Central memory CD8-positive, alpha-beta T cell (primary cell): ENCODE measurements around the gene ZCCHC14.

Source experiments
- ATAC-seq: fragments of 150-1000 bp; cut with Tn5 transposase; replicated peaks from 2 replicates; pipeline ENCODE4 v1.10.0; 2022; ENCODE audit warnings: mild to moderate bottlenecking, moderate FRiP score, moderate number of reproducible peaks; ENCODE audit not compliant: poor library complexity, severe bottlenecking; ENCODE audit errors: extremely low read depth
- DNase-seq, 2 donors: peaks; one replicate each; pipeline ENCODE4 v3.0.0; 2021; ENCODE audit warnings: low spot score in 2 of 2
- H3K27ac Mint-ChIP-seq: one replicate; pipeline ENCODE4 v1.8.0; 2022; ENCODE audit warnings: low read depth, mild to moderate bottlenecking, moderate library complexity, mixed read lengths
- H3K27me3 Mint-ChIP-seq: one replicate; pipeline ENCODE4 v1.8.0; 2022; ENCODE audit warnings: mixed read lengths
- H3K36me3 Mint-ChIP-seq: one replicate; pipeline ENCODE4 v1.8.0; 2022; ENCODE audit warnings: mild to moderate bottlenecking, moderate library complexity, mixed read lengths; ENCODE audit not compliant: insufficient read depth
- H3K4me1 Mint-ChIP-seq: one replicate; pipeline ENCODE4 v1.8.0; 2022; ENCODE audit warnings: mixed read lengths
- H3K4me3 Mint-ChIP-seq: one replicate; pipeline ENCODE4 v1.8.0; 2022; ENCODE audit warnings: mild to moderate bottlenecking, moderate library complexity, mixed read lengths
- H3K9me3 Mint-ChIP-seq: one replicate; pipeline ENCODE4 v1.8.0; 2022; ENCODE audit warnings: mixed read lengths

Gene ZCCHC14

DNA sequence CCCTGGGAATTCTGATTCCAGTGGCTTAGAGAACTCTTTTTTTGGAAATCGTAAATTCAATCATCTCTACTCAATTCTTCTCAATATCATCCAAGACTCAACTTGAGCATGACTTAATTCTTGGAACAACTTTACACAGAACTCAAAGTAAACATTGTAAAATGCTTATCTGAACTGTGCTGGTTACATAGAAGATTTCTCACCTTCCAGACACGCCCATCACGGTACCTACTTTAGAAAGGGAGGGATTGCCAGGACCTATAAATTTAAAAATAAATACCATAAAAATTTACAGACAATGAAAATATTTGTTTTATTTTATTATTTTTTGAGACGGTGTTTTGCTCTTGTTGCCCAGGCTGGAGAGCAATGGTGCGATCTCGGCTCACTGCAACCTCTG, 74.2 kb downstream of the ZCCHC14 start:
- H3K4me1 Mint-ChIP-seq: no peaks in the 10 kb centered on the region
- no peak overlapping the region for H3K4me3 Mint-ChIP-seq
- H3K27me3 Mint-ChIP-seq: no peaks in the 10 kb centered on the region
- DNase-seq (no peak), ATAC-seq (no peak)
- H3K9me3 Mint-ChIP-seq: no peaks in the 10 kb centered on the region
- H3K27ac Mint-ChIP-seq: no peak overlapping the region
- peaks cover 16% of the 10 kb centered on the region for H3K36me3 Mint-ChIP-seq

DNA sequence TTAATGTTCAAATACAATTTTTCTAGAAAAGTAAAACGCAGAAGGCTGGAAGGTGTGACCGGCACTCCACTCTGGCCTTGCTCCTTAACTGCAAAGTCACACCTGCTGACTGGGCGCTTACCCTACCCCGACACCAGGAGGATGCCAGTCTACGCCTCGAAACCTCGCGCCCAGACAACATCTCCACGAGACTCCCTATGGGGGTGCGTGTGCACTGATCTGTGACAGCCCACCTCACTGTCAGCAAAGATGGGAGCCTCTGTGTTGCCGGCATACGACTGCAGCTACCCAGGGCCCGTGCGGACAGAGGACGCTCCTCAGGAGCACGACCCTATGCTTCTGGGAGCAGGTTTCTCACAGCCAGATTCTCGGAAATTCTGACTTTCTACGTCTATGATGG, 74.6 kb downstream of the ZCCHC14 start:
- DNase-seq (no peak), ATAC-seq (no peak)
- Mint-ChIP-seq H3K27me3 (no peaks in the 10 kb centered on the region), H3K4me3 (no peak overlapping the region), H3K36me3 (peaks cover 15% of the 10 kb centered on the region), H3K27ac (no peak overlapping the region), H3K9me3 (no peaks in the 10 kb centered on the region), H3K4me1 (no peaks in the 10 kb centered on the region)

DNA sequence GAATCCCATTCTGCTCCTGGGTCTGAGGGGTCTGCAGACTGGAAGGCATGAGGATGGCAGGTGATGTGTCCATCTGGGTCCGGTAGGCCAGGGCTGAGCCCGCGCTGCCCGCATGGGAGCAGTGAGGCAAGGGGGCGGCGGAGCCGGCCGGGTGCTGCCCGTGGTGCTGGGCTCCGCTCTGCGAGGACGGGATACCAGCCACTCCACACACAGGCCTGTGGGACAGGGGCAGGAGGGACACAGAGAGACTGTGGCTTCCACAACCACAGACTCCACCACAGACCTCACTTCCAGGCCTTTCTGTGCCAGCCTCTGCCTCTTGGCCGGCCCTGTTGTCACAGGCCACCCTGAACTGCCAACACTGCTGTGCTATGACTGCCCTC, 75.3 kb downstream of the ZCCHC14 start:
- no peak for ATAC-seq
- Mint-ChIP-seq H3K4me3 (no peak overlapping the region), H3K27ac (no peak overlapping the region), H3K27me3 (no peaks in the 10 kb centered on the region), H3K4me1 (no peaks in the 10 kb centered on the region), H3K9me3 (no peaks in the 10 kb centered on the region), H3K36me3 (peaks cover 12% of the 10 kb centered on the region)
- DNase-seq: no peak

DNA sequence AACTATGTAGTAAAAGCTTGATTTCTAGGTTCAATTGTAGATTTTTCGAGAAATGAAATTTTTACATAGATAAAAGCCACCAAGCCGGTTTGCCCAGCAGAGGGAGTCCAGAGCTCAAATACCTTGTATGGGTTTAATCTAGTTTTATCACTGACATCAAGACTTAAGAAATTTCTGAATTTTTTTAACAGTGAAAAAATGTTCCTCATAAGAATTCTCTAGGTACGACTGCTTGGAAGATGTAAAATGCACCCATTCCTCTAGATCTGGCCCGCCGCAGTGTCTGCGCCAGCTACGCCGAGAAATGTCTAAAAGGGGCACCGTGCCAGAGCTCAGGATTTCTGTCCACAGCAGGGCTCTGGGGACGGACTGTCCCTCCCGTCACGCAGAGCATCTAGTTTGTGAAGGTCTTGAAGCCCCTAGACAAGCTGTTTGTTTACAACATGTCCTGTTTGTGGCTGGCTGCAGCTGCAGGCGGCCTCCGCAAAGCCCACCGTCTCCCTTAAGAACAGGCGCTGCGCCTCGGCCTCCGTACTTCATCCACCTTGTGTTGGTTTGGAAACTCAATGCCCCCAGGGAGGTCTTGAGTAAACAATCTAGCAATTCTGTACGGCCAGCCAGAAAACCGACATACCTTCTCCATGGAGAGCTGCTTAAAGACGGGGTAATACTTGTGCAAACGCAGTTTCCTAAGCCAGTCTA, 75.8 kb downstream of the ZCCHC14 start:
- H3K4me3 Mint-ChIP-seq: no peak overlapping the region
- DNase-seq: no peak
- no peaks in the 10 kb centered on the region for H3K9me3 Mint-ChIP-seq
- H3K36me3 Mint-ChIP-seq: peaks cover 12% of the 10 kb centered on the region
- no peak overlapping the region for H3K27ac Mint-ChIP-seq
- H3K27me3 Mint-ChIP-seq: no peaks in the 10 kb centered on the region
- no peak for ATAC-seq
- H3K4me1 Mint-ChIP-seq: no peaks in the 10 kb centered on the region

DNA sequence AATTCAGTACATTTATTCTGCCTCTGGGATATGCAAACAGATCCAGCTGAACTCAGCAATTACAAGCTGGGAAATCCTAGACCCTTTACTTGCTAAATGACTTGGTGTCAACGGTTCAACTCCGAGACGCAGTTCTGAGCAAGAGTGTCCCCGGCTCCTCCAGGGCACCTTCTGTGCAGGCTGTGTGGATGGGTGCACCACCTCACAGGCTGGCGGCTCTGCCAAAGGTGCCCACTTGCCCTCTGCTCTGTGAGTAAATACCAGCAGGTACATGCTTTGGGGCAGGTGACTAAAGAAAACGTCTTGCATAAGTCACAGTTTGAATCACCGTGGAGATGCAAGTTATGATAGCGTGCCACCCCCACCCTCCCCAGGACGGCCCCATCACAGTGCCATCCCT, 77.4 kb downstream of the ZCCHC14 start:
- Mint-ChIP-seq H3K27ac (no peak overlapping the region), H3K9me3 (no peaks in the 10 kb centered on the region), H3K27me3 (no peaks in the 10 kb centered on the region), H3K4me3 (no peak overlapping the region), H3K4me1 (no peaks in the 10 kb centered on the region), H3K36me3 (peaks cover 10% of the 10 kb centered on the region)
- no peak for ATAC-seq
- DNase-seq: no peak

DNA sequence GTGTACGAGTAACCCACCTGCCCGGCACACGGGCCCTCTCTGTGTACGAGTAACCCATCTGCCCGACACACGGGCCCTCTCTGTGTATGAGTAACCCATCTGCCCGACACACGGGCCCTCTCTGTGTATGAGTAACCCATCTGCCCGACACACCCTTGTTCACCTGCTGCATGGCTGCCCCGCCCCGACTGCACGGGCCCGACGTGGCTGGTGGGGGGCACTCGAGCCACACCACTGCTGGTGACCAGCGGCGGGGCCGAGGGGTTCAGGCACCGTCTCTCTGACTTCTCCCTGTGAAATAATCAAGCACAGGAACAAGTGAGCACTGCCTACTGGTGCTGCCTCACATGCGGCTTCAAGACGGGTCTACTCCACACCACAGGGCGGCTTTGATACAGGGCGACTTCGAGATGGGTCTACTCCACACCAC, 78.6 kb downstream of the ZCCHC14 start:
- DNase-seq: no peak

DNA sequence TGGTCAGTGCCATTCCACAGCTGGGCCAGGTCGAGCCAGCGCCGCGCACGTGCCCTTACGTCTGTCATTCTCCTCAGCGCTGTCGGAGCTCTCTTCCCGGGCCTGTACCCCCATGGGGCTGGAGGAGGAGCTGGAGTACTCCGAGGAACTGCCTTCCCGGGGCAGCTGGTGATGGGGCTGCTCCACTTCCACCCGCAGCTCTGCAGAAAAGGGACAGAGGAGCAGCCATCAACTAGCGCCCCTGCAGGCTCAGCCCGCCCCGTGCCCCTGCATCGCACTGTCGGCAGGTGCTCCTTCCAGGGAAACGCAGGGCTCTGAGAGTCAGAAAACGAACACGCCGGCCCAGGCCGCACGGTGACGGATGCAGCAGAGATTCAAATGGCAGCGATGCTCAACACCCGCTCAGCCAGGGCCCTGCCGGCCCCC, 79.8 kb downstream of the ZCCHC14 start:
- H3K4me3 Mint-ChIP-seq: no peak overlapping the region
- H3K36me3 Mint-ChIP-seq: peaks cover 8% of the 10 kb centered on the region
- H3K9me3 Mint-ChIP-seq: no peaks in the 10 kb centered on the region
- DNase-seq (no peak), ATAC-seq (no peak)
- H3K4me1 Mint-ChIP-seq: no peaks in the 10 kb centered on the region
- no peak overlapping the region for H3K27ac Mint-ChIP-seq
- no peaks in the 10 kb centered on the region for H3K27me3 Mint-ChIP-seq

More for the DNA sequence above, 78.6 kb downstream of the ZCCHC14 start:
- Mint-ChIP-seq H3K27me3 (no peaks in the 10 kb centered on the region), H3K4me3 (no peak overlapping the region), H3K36me3 (peaks cover 8% of the 10 kb centered on the region), H3K9me3 (no peaks in the 10 kb centered on the region), H3K4me1 (no peaks in the 10 kb centered on the region), H3K27ac (no peak overlapping the region)
- no peak for ATAC-seq

DNA sequence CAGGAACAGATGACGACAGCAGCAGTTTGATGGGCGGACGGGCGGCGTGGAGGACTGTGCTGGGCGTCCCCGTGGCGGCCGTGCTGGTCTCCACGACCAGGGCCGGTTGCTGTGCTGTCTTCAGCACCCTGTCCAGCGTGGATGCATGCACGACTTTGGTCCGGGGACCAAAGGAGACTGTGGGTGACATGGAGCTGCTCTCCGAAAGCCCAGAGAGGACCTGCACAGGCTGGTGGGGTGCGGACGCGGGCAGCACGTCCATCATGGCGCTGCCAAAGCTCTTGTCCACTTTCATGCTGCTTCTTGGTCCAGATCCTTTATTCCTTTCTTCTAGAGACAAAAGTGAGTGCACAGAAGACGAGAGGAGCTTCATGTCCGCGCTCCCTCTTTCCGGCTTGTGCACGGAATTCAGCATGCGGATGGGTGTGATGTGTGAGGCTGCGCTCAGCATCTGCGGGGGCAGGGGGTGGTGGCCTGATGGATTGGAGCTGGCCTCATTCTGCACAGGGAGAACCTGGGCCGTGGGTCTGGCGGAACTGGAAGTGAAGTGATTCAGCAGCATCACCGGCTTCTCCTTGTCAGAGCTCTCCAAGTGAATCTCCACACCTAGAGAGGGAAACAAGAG, 80.3 kb downstream of the ZCCHC14 start:
- Mint-ChIP-seq H3K9me3 (no peaks in the 10 kb centered on the region), H3K4me3 (no peak overlapping the region), H3K27ac (no peak overlapping the region), H3K4me1 (no peaks in the 10 kb centered on the region), H3K36me3 (peaks cover 11% of the 10 kb centered on the region), H3K27me3 (no peaks in the 10 kb centered on the region)
- ATAC-seq (no peak), DNase-seq (no peak)

DNA sequence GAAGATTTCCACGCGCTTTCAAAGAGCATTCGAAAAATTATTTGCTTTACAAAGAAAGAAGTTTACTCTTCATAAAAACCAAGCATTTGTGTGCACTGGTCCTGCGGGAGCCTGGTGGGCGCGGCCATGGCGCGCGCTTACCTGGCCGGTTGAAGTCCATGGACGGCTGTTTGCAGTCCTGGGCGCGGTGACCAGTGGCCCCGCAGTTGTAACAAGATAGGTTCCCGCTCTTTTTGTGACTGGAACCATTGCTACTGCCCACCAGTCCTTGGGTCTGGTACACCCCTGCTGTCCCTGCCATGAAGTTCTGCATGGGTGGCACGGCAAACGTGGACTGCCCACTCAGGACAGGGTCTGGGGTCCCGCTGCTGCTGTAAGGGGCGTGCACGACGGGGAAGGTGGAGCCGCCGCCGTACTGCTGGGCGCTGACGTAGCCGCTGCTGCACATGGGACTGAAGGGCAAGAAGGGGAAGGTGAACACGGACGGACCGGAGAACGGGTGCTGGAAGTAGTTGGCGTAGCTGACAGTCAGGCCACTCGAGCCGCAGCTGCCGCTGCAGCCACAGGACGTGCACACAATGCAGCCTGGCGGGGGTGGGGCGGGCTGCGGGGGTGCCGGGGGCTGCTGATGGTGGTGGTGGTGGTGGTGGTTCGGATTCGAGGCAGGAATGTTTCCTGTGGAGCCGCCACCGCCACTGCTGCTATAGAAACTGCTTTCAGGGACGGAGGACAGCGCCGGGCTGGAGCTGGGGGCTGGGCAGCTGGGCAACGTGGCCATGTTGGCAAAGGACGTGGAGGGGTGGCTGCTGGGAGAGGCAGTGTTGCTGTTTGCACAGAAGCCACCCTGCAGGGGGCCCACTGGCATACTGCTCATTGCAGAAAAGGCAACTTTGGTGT, 81.2 kb downstream of the ZCCHC14 start:
- Mint-ChIP-seq H3K4me3 (no peak overlapping the region), H3K9me3 (no peaks in the 10 kb centered on the region), H3K4me1 (no peaks in the 10 kb centered on the region), H3K27ac (peak overlapping the region; percentile 86), H3K36me3 (peaks cover 15% of the 10 kb centered on the region), H3K27me3 (no peaks in the 10 kb centered on the region)
- no peak for ATAC-seq
- DNase-seq: no peak

DNA sequence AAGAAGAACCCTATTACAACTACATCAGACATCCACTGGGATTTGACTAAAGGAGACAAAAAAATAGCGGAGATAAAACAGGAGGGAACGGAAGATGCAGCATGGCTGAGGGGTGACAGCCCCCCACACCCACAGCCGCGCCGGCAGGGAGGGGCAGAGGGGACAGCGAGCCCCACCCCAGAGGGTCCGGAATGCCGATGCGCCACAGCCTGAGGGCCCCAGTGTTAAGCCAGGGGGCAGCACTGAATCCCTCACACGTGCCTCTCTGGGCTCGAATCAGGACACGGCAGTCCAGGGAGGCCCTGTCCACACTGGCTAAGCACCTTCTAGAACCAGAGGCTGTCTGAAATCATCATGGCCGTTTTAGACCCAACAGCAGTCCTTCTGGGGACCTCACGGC, 81.9 kb downstream of the ZCCHC14 start:
- ATAC-seq (no peak), DNase-seq (no peak)
- H3K27me3 Mint-ChIP-seq: no peaks in the 10 kb centered on the region
- H3K27ac Mint-ChIP-seq: no peak overlapping the region
- H3K36me3 Mint-ChIP-seq: peaks cover 15% of the 10 kb centered on the region
- H3K4me1 Mint-ChIP-seq: no peaks in the 10 kb centered on the region
- no peak overlapping the region for H3K4me3 Mint-ChIP-seq
- no peaks in the 10 kb centered on the region for H3K9me3 Mint-ChIP-seq

DNA sequence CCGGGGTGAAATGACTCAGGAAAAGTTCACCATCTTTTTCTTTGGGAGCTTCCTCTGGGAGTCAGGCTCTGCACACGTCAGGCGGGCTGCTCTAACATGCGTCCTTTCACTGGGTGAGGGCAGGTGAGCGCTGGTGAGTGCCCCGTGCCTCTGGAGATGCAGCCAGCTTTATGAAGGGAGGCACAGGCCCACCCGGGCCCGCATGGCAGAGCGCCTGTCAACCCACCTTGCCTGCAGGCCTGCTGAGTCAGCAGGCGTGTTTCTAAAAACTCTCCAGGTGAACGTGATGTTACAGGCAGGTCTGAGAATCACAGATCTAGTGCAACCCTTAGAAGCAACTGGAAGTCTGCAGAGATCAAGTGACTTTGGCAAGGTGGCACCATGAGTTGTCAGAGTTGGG, 82.3 kb downstream of the ZCCHC14 start:
- no peaks in the 10 kb centered on the region for H3K4me1 Mint-ChIP-seq
- peaks cover 17% of the 10 kb centered on the region for H3K36me3 Mint-ChIP-seq
- ATAC-seq (no peak), DNase-seq (no peak)
- H3K4me3 Mint-ChIP-seq: no peak overlapping the region
- H3K27me3 Mint-ChIP-seq: no peaks in the 10 kb centered on the region
- no peak overlapping the region for H3K27ac Mint-ChIP-seq
- no peaks in the 10 kb centered on the region for H3K9me3 Mint-ChIP-seq

DNA sequence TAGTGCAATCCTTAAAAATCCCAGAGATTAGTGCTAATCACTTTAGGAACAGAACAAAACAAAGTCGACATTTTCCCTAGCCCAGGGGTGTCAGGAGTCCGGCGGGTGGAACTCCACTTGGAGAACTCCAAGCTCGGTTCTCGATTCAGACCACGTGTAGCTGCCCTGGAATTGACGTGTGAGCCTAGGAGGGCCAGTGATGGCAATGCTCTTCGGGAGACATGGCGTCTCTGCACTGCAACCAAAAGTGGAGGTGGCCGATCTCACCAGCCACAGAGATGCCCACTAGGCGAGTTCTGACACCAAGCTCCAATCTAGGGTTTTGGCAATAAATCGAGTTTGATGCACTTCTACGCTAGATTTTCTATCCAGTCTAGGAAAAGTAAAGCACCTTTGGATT, 83.0 kb downstream of the ZCCHC14 start:
- Mint-ChIP-seq H3K36me3 (peaks cover 22% of the 10 kb centered on the region), H3K4me3 (no peak overlapping the region), H3K9me3 (no peaks in the 10 kb centered on the region), H3K4me1 (no peaks in the 10 kb centered on the region), H3K27ac (no peak overlapping the region), H3K27me3 (no peaks in the 10 kb centered on the region)
- ATAC-seq (no peak), DNase-seq (no peak)

DNA sequence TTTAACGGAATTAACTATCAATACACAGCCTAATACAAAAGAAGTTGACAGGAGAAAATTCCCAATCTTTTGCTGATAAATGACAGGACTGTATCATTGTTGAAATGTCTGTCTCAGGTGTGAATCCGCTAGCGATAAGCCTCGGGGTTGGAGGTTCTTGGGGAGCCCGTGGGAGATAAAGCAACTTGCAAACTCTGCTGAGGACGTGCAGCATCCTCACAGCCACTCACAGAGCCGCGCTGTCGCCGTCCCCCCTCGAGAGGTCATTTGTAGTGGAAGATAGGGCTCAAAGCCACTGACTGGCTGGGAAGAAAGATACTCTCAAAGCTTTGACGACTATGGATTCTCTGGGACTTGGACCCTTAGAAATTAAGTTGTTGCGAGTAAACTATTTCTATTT, 83.7 kb downstream of the ZCCHC14 start:
- ATAC-seq (no peak), DNase-seq (no peak)
- Mint-ChIP-seq H3K4me3 (no peak overlapping the region), H3K27me3 (no peaks in the 10 kb centered on the region), H3K4me1 (no peaks in the 10 kb centered on the region), H3K36me3 (peaks cover 25% of the 10 kb centered on the region), H3K27ac (no peak overlapping the region), H3K9me3 (no peaks in the 10 kb centered on the region)
